Astrocyte of the cerebellum (primary cell): ENCODE measurements around the gene SLC35D1.

Experiments used
- DNase-seq: peaks from one replicate; pipeline ENCODE4 v3.0.0-alpha.2; 2011; ENCODE audit warnings: low read depth
- H3K4me3 ChIP-seq: 2 replicates; pipeline ENCODE4 v1.5.1; 2011; ENCODE audit warnings: mild to moderate bottlenecking, low read depth, low read length, moderate library complexity
- in situ Hi-C: cut with HindIII; loops from 2 replicates; pipeline ENCODE4 v1.10.0; 2017; ENCODE audit warnings: low sequenced_read_pairs
- TF ChIP-seq, protein P1 (sequence below): IDR thresholded peaks from 2 replicates; pipeline ENCODE4 v1.5.1; 2012; ENCODE audit warnings: low read length, low read depth, moderate library complexity, mild to moderate bottlenecking; ENCODE audit errors: missing control alignments

Gene SLC35D1

DNA sequence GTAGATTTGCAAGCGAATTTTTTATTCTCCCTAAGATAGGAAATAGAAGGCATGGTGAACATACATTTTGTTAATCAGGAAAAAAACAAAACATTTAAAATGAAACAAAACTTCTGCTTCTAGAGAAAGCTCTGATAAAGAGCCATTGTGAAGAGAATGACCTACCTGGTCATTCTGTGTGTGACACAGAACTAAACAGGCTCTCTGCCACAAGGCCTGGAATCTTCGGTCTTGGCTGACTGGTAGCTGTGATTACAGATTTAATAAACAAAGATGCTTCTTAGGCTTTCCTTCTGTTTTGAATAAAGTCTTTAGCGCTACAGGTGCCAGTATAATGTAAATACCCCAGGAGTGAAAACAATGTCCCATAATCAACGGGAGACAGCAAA is 22.1 kb downstream of the SLC35D1 start:
- TF ChIP-seq, protein P1, sequence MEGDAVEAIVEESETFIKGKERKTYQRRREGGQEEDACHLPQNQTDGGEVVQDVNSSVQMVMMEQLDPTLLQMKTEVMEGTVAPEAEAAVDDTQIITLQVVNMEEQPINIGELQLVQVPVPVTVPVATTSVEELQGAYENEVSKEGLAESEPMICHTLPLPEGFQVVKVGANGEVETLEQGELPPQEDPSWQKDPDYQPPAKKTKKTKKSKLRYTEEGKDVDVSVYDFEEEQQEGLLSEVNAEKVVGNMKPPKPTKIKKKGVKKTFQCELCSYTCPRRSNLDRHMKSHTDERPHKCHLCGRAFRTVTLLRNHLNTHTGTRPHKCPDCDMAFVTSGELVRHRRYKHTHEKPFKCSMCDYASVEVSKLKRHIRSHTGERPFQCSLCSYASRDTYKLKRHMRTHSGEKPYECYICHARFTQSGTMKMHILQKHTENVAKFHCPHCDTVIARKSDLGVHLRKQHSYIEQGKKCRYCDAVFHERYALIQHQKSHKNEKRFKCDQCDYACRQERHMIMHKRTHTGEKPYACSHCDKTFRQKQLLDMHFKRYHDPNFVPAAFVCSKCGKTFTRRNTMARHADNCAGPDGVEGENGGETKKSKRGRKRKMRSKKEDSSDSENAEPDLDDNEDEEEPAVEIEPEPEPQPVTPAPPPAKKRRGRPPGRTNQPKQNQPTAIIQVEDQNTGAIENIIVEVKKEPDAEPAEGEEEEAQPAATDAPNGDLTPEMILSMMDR: no peak
- in situ Hi-C loops: no loop called here
- DNase-seq: no peak
- no peak overlapping the region for H3K4me3 ChIP-seq

- no peak for DNase-seq
- H3K4me3 ChIP-seq: no peak overlapping the region
- TF ChIP-seq, protein P1: no peak
- in situ Hi-C loops: no loop called here
Measured at GRCh38 chr1:67031121-67031858, 22.7 kb downstream of the SLC35D1 start.

DNA sequence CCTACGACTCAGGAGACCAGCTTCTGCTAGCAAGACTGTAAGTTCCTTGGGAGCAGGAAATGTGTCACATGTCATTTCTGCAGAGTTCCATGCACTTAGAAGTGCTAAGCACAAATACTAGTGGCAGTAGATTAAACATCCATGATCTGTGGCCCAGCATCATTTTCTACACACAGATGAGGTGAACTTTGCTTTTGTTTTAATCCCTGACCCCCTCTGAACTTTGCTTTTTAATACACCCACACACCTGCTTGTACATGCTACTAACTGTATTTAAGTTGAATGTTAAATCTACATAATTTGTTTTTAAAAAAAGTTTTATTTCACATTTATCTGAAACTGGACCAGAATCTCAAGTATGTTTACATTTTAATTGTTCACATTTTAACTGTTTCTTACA is 24.5 kb downstream of the SLC35D1 start:
- in situ Hi-C loops: no loop called here

GRCh38 chr1:67020765-67021164 is 33.2 kb downstream of the SLC35D1 start:
- H3K4me3 ChIP-seq: no peak overlapping the region
- TF ChIP-seq, protein P1: no peak
- in situ Hi-C loops: no loop called here

More for the DNA sequence above, 24.5 kb downstream of the SLC35D1 start:
- no peak overlapping the region for H3K4me3 ChIP-seq
- TF ChIP-seq, protein P1: no peak
- DNase-seq: no peak

DNA sequence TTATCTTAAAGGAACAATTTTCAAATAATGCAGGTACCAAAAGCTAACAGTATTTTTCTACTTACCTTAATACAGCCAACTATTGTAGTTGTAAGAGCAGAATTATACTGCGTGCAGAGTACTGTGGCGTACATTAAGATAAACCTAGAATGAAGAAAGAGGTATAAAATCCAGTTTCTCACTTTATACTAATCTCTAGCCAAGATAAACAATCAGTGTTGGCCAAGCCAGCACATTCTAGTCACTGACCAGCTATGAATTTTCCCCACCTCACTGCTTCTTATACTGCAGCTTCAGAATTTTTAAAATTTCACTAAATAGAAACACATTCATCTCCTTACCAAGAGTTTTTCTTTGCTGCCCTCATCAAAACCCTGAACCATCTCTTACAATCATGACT is 33.6 kb downstream of the SLC35D1 start:
- peak; percentile 74 for DNase-seq
- TF ChIP-seq, protein P1: no peak
- H3K4me3 ChIP-seq: no peak overlapping the region
- in situ Hi-C loops: no loop called here

More at GRCh38 chr1:67020765-67021164, 33.2 kb downstream of the SLC35D1 start:
- DNase-seq: no peak

DNA sequence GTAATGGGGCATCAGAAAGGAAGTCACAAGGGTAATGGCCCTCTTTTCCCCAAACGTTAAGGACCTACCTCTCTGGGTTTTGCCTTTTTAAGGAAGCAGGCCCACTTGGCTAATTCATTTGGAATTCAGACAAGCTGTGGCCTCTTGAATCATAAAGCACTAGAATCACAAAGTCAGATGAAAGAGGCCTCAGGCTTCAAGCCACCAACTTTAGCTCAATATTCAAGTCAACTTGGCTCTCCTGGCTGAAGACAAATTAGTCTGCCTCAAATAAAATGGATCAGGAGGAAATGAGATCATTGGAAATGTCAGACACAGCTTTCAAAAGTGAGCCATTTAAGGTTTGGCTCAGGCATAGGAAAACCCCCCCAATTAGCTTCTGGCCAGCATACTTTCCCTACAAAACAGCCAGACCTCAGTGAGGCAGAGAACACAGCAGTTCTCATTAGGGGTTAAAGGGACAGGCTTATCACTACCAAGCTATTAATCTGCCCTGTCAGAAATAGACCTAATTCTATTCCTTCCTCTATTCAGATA is 34.3 kb downstream of the SLC35D1 start:
- peak; percentile 90 for DNase-seq
- H3K4me3 ChIP-seq: no peak overlapping the region
- TF ChIP-seq, protein P1: no peak
- in situ Hi-C loops: no loop called here
